Heart right ventricle (tissue), 16 donors: ENCODE results near the gene ACAP3. TPM values are rescaled to one million over a fixed set of nuclear protein-coding genes. Genes with fewer than 3 reads are reported as not detected.

Experiments
- ATAC-seq, 8 donors: fragments of 200-7000 bp; cut with Tn5 transposase; one replicate each; pipeline ENCODE4 v1.9.1; 2020; ENCODE audit warnings: mild to moderate bottlenecking in 8 of 8, moderate library complexity in 8 of 8, moderate number of reproducible peaks in 1 of 8
- DNase-seq, 2 donors: peaks; one replicate each; pipeline ENCODE4 v3.0.0-alpha.2; 2020
- H3K27ac ChIP-seq, 10 donors: fragments of 200-600 bp; sonication (generic) in 2 of 10; one replicate each; pipeline versions ENCODE4 v1.5.0 to v1.8.0; 2020 to 2022; ENCODE audit warnings: mild to moderate bottlenecking in 3 of 10
- H3K27me3 ChIP-seq, 7 donors: fragments of 200-600 bp; one replicate each; pipeline ENCODE4 v1.8.0; 2021 to 2022; ENCODE audit warnings: mild to moderate bottlenecking in 2 of 7
- H3K36me3 ChIP-seq, 9 donors: fragments of 200-600 bp; sonication (generic) in 1 of 9; one replicate each; pipeline versions ENCODE4 v1.5.0 to v1.8.0; 2020 to 2022; ENCODE audit warnings: mild to moderate bottlenecking in 2 of 9
- H3K4me1 ChIP-seq, 9 donors: fragments of 200-600 bp; sonication (generic) in 1 of 9; one replicate each; pipeline versions ENCODE4 v1.5.0 to v1.8.0; 2020 to 2022; ENCODE audit warnings: mild to moderate bottlenecking in 4 of 9
- H3K4me3 ChIP-seq, 10 donors: fragments of 200-600 bp; sonication (generic) in 2 of 10; one replicate each; pipeline versions ENCODE4 v1.5.0 to v1.8.0; 2020 to 2022; ENCODE audit warnings: mild to moderate bottlenecking in 7 of 10, moderate library complexity in 2 of 10
- H3K9me3 ChIP-seq, 11 donors: fragments of 200-600 bp in 10 of 11; sonication (generic) in 2 of 11; one replicate each; pipeline versions ENCODE4 v1.5.0 to v1.8.0; 2013 to 2022; ENCODE audit warnings: mild to moderate bottlenecking in 2 of 11, control low read depth in 1 of 11, moderate library complexity in 1 of 11
- CTCF ChIP-seq, 9 donors: fragments of 200-600 bp; sonication (generic) in 2 of 9; IDR thresholded peaks; one replicate each; pipeline versions ENCODE4 v1.5.0 to v1.8.0; 2021 to 2022; ENCODE audit warnings: antibody characterized with exemption in 9 of 9, mild to moderate bottlenecking in 5 of 9, moderate library complexity in 1 of 9
- WGBS, 2 donors: extraction: QIAGEN DNeasy Blood & Tissue Kit; methylation state at CpG; one replicate each; pipeline ENCODE4 v1.1.7; 2013; ENCODE audit warnings: inconsistent platforms in 1 of 2; 5-methylcytosine and 5-hydroxymethylcytosine counted together
- intact Hi-C, 10 donors: fragments of 100-400 bp; cut with DNase I; formaldehyde crosslinking; loops; one replicate each; pipeline versions ENCODE4 v1.11.1 to v1.14.2; 2022
- polyA plus RNA-seq, 2 donors: library from polyadenylated mRNA; stranded (reverse); fragments of 200-250 nt; gene quantifications; one replicate each; pipeline ENCODE4 v1.2.3, GENCODE V29; 2013
- total RNA-seq, 10 donors: library from RNA; stranded (reverse); fragmentation: NEBNext Ultra II Directional in 3 of 10; extraction: Animal tissue kit (Norgen Biotek cat#: 25700) in 3 of 10; gene quantifications; one replicate each; pipeline versions ENCODE4 v1.2.1 to v1.2.4, GENCODE V29; 2021 to 2023
- donor health status: Arrhythmogenic right ventricular cardiomyopathy.
- donor health status: ischemic (EF 13 %, LVEDD 7.1; RV severe dilation, severe dysfunction).
- donor health status: healthy with polysubstance abuse.
- donor health status: DM: no; HTN: yes; CAD: no.
- donor health status: DM: no; HTN: no; CAD: no.
- donor health status: ischemic (EF 25% LVEDD 6.9; RV normal size, moderate dysfunction).
- donor health status: ischemic (EF 25% LVEDD 5.7; RV mildly dilated, moderate dysfunction).
- donor health status: healthy.
- donor health status: DM: yes; HTN: yes; CAD: no.
- donor health status: Ischemic cardiomyopathy.
- donor health status: ischemic (EF 35%, LVEDD 5.7; RV mildly dilated, moderate dysfunction).
- donor health status: nonischemic (EF 11% LVEDD 7.7; RV severe dilation, severe dysfunction).
- donor health status: DM: yes; HTN: yes; CAD: no.
- donor health status: PGD.
- donor health status: ischemic (EF 29% LVEDD 5.4; RV normal size, mild dysfunction).
- donor health status: nonischemic (EF 23%, LVEDD 6.1; RV moderate dilation, normal function).

Gene ACAP3
- total and polyA plus RNA-seq, 12 donors: 22.2 to 152 (median 30.4) TPM

GRCh38 chr1:1331068-1331965, 23.6 kb upstream of the ACAP3 start, which contains the start of gene TAS1R3:
Gene TAS1R3 (plus strand): TSS chr1:1331280. CDS start chr1:1331346, 66 bp downstream.
- WGBS, 2 donors: 78 to 79% methylated on average over 41 of the region's 41 CpGs
- no peak for ATAC-seq

GRCh38 chr1:1330366-1331067, 22.8 kb upstream of the ACAP3 start:
- Histone ChIP-seq H3K4me3 (no peak overlapping the region), H3K4me1 (peaks cover 17 to 54% (median 29%) of the 10 kb centered on the region in 9 donors), H3K9me3 (no peaks in the 10 kb centered on the region), H3K36me3 (peaks cover 0 to 36% (median 16%) of the 10 kb centered on the region in 9 donors), H3K27me3 (no peaks in the 10 kb centered on the region), H3K27ac (no peak overlapping the region)
- intact Hi-C loops: no loop called here
- no peak for DNase-seq
- 63 to 67% methylated on average over 15 of the region's 15 CpGs for WGBS, 2 donors
- TF ChIP-seq CTCF (IDR thresholded peaks at IDR 0.05): no peak
- ATAC-seq: peak in 2 of 8 donors; percentile 3 to 4

More at GRCh38 chr1:1331068-1331965, 23.6 kb upstream of the ACAP3 start, which contains the start of gene TAS1R3:
- Histone ChIP-seq H3K36me3 (peaks cover 0 to 44% (median 16%) of the 10 kb centered on the region in 9 donors), H3K4me1 (peaks cover 9 to 46% (median 21%) of the 10 kb centered on the region in 9 donors), H3K9me3 (no peaks in the 10 kb centered on the region), H3K27ac (no peak within 1 kb of the TSS), H3K27me3 (no peaks in the 10 kb centered on the region), H3K4me3 (no peak within 1 kb of the TSS)
- TF ChIP-seq CTCF (IDR thresholded peaks at IDR 0.05): no peak
- no peak for DNase-seq
- intact Hi-C loops: no loop called here

GRCh38 chr1:1329304-1330210, 21.8 kb upstream of the ACAP3 start:
- no peak for TF ChIP-seq CTCF (IDR thresholded peaks at IDR 0.05)
- Histone ChIP-seq H3K36me3 (peaks cover 0 to 35% (median 16%) of the 10 kb centered on the region in 9 donors), H3K9me3 (no peaks in the 10 kb centered on the region), H3K27ac (no peak overlapping the region), H3K4me3 (no peak overlapping the region), H3K4me1 (peaks cover 19 to 61% (median 36%) of the 10 kb centered on the region in 9 donors), H3K27me3 (no peaks in the 10 kb centered on the region)
- 89 to 91% methylated on average over 58 of the region's 58 CpGs for WGBS, 2 donors
- intact Hi-C loops: no loop called here
- ATAC-seq: no peak
- no peak for DNase-seq
